ENCODE results near the gene AUTS2.

The AUTS2 gene

GRCh38 chr7:69892790-69893189 is 294.5 kb downstream of the AUTS2 start:
- H3K27me3 Mint-ChIP-seq, result no peaks in the 10 kb centered on the region
- H3K9me3 Mint-ChIP-seq, result no peaks in the 10 kb centered on the region
- no peaks in the 10 kb centered on the region for H3K36me3 Mint-ChIP-seq (ENCODE audit: insufficient read depth)
- no peaks in the 10 kb centered on the region for H3K4me1 Mint-ChIP-seq
- DNase-seq (ENCODE audit: low spot score in 2 of 2) (no peak), ATAC-seq (replicated peaks; ENCODE audit: extremely low read depth, poor library complexity, severe bottlenecking) (no peak)
- no peak overlapping the region for H3K27ac Mint-ChIP-seq (ENCODE audit: low read depth)
- H3K4me3 Mint-ChIP-seq, result no peak overlapping the region

- Mint-ChIP-seq H3K4me3 (no peak overlapping the region), H3K4me1 (no peaks in the 10 kb centered on the region), H3K27me3 (no peaks in the 10 kb centered on the region), H3K27ac (ENCODE audit: low read depth) (no peak overlapping the region), H3K9me3 (no peaks in the 10 kb centered on the region), H3K36me3 (ENCODE audit: insufficient read depth) (peaks cover 1% of the 10 kb centered on the region)
- no peak for DNase-seq (ENCODE audit: low spot score in 2 of 2)
- ATAC-seq (replicated peaks; ENCODE audit: extremely low read depth, poor library complexity, severe bottlenecking), result no peak
Measured at GRCh38 chr7:69893906-69894305, 295.6 kb downstream of the AUTS2 start.

GRCh38 chr7:69895446-69895845 is 297.2 kb downstream of the AUTS2 start:
- no peak overlapping the region for H3K27ac Mint-ChIP-seq (ENCODE audit: low read depth)
- H3K9me3 Mint-ChIP-seq, result no peaks in the 10 kb centered on the region
- DNase-seq (ENCODE audit: low spot score in 2 of 2), result no peak
- no peaks in the 10 kb centered on the region for H3K27me3 Mint-ChIP-seq
- no peaks in the 10 kb centered on the region for H3K4me1 Mint-ChIP-seq
- H3K4me3 Mint-ChIP-seq, result no peak overlapping the region
- no peak for ATAC-seq (replicated peaks; ENCODE audit: extremely low read depth, poor library complexity, severe bottlenecking)
- H3K36me3 Mint-ChIP-seq (ENCODE audit: insufficient read depth), result peaks cover 1% of the 10 kb centered on the region

DNA sequence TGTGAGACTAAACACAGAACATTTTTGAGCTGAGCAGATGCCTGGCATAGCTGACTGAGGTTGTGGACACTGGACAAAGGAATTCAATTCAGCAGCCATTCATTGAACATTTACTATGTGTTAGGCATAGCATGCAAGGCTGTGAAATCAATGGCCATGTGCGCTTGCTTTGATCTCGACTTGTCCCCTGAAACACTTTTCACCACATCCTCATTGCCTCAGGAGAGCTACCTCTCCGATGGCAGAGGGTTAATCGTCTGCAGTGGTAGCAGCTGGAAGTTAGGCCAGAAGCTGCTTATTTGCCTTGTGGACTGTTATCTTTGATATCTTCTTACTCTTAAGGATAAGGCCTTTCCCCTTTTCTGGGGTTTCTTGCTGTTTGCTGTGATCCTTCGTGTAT is 297.8 kb downstream of the AUTS2 start:
- no peaks in the 10 kb centered on the region for H3K27me3 Mint-ChIP-seq
- no peak overlapping the region for H3K27ac Mint-ChIP-seq (ENCODE audit: low read depth)
- H3K4me1 Mint-ChIP-seq, result no peaks in the 10 kb centered on the region
- DNase-seq (ENCODE audit: low spot score in 2 of 2) (no peak), ATAC-seq (replicated peaks; ENCODE audit: extremely low read depth, poor library complexity, severe bottlenecking) (no peak)
- no peak overlapping the region for H3K4me3 Mint-ChIP-seq
- peaks cover 1% of the 10 kb centered on the region for H3K36me3 Mint-ChIP-seq (ENCODE audit: insufficient read depth)
- H3K9me3 Mint-ChIP-seq, result no peaks in the 10 kb centered on the region

DNA sequence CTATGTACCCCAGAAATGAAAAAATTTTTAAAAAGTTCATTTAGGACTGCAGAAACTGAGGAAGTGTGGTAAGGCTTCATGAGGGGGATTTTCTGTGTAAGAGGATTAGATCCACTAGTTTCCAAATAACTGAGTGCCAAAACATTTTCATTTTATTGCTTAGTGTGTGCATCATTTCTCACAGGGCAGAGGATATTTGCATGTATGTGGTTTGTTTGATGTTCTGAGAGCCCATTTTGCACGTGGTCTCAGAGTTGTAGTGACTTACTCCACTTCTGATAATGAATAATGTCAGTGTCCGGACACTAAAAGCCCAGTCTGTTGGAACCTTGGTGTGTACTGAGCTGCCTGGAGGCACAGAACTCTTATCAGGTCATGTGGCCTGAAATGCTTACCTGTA is 299.9 kb downstream of the AUTS2 start:
- no peak for ATAC-seq (replicated peaks; ENCODE audit: extremely low read depth, poor library complexity, severe bottlenecking)
- no peaks in the 10 kb centered on the region for H3K27me3 Mint-ChIP-seq
- no peak overlapping the region for H3K27ac Mint-ChIP-seq (ENCODE audit: low read depth)
- no peak overlapping the region for H3K4me3 Mint-ChIP-seq
- no peak for DNase-seq (ENCODE audit: low spot score in 2 of 2)
- no peaks in the 10 kb centered on the region for H3K4me1 Mint-ChIP-seq
- no peaks in the 10 kb centered on the region for H3K9me3 Mint-ChIP-seq
- H3K36me3 Mint-ChIP-seq (ENCODE audit: insufficient read depth), result peaks cover 1% of the 10 kb centered on the region

GRCh38 chr7:69903410-69903809 is 305.1 kb downstream of the AUTS2 start:
- H3K4me3 Mint-ChIP-seq, result no peak overlapping the region
- no peak overlapping the region for H3K27ac Mint-ChIP-seq (ENCODE audit: low read depth)
- H3K27me3 Mint-ChIP-seq, result no peaks in the 10 kb centered on the region
- H3K36me3 Mint-ChIP-seq (ENCODE audit: insufficient read depth), result peaks cover 1% of the 10 kb centered on the region
- no peaks in the 10 kb centered on the region for H3K9me3 Mint-ChIP-seq
- ATAC-seq (replicated peaks; ENCODE audit: extremely low read depth, poor library complexity, severe bottlenecking), result no peak
- peaks cover 9% of the 10 kb centered on the region for H3K4me1 Mint-ChIP-seq
- DNase-seq (ENCODE audit: low spot score in 2 of 2), result no peak

- Mint-ChIP-seq H3K9me3 (no peaks in the 10 kb centered on the region), H3K27me3 (no peaks in the 10 kb centered on the region), H3K4me1 (peaks cover 9% of the 10 kb centered on the region), H3K27ac (ENCODE audit: low read depth) (no peak overlapping the region), H3K36me3 (ENCODE audit: insufficient read depth) (no peaks in the 10 kb centered on the region), H3K4me3 (no peak overlapping the region)
- no peak for ATAC-seq (replicated peaks; ENCODE audit: extremely low read depth, poor library complexity, severe bottlenecking)
- DNase-seq (ENCODE audit: low spot score in 2 of 2), result no peak
Measured at GRCh38 chr7:69906283-69906995, 308.2 kb downstream of the AUTS2 start.

DNA sequence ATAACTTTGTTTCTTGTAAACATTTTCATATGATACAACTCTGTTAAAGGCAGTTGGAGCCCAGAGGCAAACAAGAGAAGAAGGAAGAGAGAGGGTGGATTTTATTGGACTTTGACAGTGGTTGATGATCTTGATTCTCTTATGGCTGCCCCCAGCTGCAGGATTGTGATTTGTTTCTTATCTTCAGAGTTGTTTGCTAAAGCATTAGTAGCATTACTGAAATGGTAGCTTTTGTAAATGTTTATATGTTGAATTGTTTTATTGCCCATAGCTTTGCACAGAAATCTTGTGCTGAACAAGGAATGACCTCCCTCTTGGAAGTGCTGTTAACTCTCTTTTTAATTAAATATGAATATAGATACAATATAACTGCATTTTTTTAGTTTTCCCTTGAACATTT is 309.4 kb downstream of the AUTS2 start:
- ATAC-seq (replicated peaks; ENCODE audit: extremely low read depth, poor library complexity, severe bottlenecking), result no peak
- Mint-ChIP-seq H3K27me3 (no peaks in the 10 kb centered on the region), H3K27ac (ENCODE audit: low read depth) (no peak overlapping the region), H3K36me3 (ENCODE audit: insufficient read depth) (no peaks in the 10 kb centered on the region), H3K4me1 (peaks cover 9% of the 10 kb centered on the region), H3K4me3 (no peak overlapping the region), H3K9me3 (no peaks in the 10 kb centered on the region)
- DNase-seq (ENCODE audit: low spot score in 2 of 2), result no peak

DNA sequence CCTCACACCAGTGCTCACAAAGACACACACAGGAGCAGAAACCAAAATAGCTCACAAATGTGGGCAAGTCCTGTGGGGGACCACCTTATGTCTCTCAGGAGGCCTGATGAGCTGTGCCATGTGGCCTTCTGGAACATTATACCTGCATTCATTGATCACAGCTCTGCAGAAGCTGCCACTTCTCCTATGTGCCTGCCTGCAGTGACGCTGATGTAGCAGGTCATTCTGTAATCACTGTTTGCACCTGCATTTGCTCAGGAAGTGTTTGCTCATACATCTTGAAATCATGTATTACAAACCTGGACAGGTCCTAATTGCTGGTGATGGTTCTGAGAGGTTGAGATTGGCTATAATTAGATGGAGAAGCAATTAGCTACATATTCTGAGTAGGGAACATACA is 310.2 kb downstream of the AUTS2 start:
- Mint-ChIP-seq H3K27me3 (no peaks in the 10 kb centered on the region), H3K4me3 (no peak overlapping the region), H3K36me3 (ENCODE audit: insufficient read depth) (no peaks in the 10 kb centered on the region)

GRCh38 chr7:69910150-69910549 is 311.9 kb downstream of the AUTS2 start:
- ATAC-seq (replicated peaks; ENCODE audit: extremely low read depth, poor library complexity, severe bottlenecking), result no peak
- Mint-ChIP-seq H3K36me3 (ENCODE audit: insufficient read depth) (no peaks in the 10 kb centered on the region), H3K27ac (ENCODE audit: low read depth) (no peak overlapping the region), H3K4me3 (no peak overlapping the region), H3K4me1 (peaks cover 9% of the 10 kb centered on the region), H3K9me3 (no peaks in the 10 kb centered on the region), H3K27me3 (no peaks in the 10 kb centered on the region)
- no peak for DNase-seq (ENCODE audit: low spot score in 2 of 2)

More for the DNA sequence above, 310.2 kb downstream of the AUTS2 start:
- ATAC-seq (replicated peaks; ENCODE audit: extremely low read depth, poor library complexity, severe bottlenecking) (no peak), DNase-seq (ENCODE audit: low spot score in 2 of 2) (no peak)
- H3K4me1 Mint-ChIP-seq, result peaks cover 9% of the 10 kb centered on the region
- H3K27ac Mint-ChIP-seq (ENCODE audit: low read depth), result no peak overlapping the region
- no peaks in the 10 kb centered on the region for H3K9me3 Mint-ChIP-seq

GRCh38 chr7:69911337-69911736 is 313.1 kb downstream of the AUTS2 start:
- H3K9me3 Mint-ChIP-seq, result no peaks in the 10 kb centered on the region
- DNase-seq (ENCODE audit: low spot score in 2 of 2) (no peak), ATAC-seq (replicated peaks; ENCODE audit: extremely low read depth, poor library complexity, severe bottlenecking) (no peak)
- no peak overlapping the region for H3K27ac Mint-ChIP-seq (ENCODE audit: low read depth)
- H3K27me3 Mint-ChIP-seq, result no peaks in the 10 kb centered on the region
- H3K36me3 Mint-ChIP-seq (ENCODE audit: insufficient read depth), result no peaks in the 10 kb centered on the region
- H3K4me1 Mint-ChIP-seq, result peaks cover 5% of the 10 kb centered on the region
- no peak overlapping the region for H3K4me3 Mint-ChIP-seq

GRCh38 chr7:69912141-69912540 is 313.9 kb downstream of the AUTS2 start:
- Mint-ChIP-seq H3K4me1 (no peaks in the 10 kb centered on the region), H3K27ac (ENCODE audit: low read depth) (no peak overlapping the region), H3K36me3 (ENCODE audit: insufficient read depth) (no peaks in the 10 kb centered on the region), H3K9me3 (no peaks in the 10 kb centered on the region), H3K4me3 (no peak overlapping the region), H3K27me3 (no peaks in the 10 kb centered on the region)
- ATAC-seq (replicated peaks; ENCODE audit: extremely low read depth, poor library complexity, severe bottlenecking), result no peak
- no peak for DNase-seq (ENCODE audit: low spot score in 2 of 2)

DNA sequence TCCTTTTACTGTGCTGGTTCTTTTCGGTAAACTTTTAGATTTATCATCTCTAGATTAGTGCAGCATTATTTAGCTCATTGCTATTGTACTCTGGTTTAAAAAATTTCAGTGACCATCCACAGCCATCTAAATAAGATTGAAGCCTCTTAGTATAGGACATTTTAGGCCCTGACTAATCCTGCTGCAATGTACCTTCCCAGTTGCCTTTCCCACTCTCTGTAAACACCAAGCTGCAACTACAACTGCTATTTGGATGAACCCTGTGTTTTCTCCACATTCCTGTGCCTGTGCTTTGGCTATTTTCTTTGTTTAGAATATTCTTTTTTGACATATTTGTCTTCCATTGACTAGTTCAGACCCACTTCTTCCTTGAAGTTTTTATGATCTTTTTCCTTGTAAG is 314.6 kb downstream of the AUTS2 start:
- no peaks in the 10 kb centered on the region for H3K4me1 Mint-ChIP-seq
- H3K27ac Mint-ChIP-seq (ENCODE audit: low read depth), result no peak overlapping the region
- no peaks in the 10 kb centered on the region for H3K36me3 Mint-ChIP-seq (ENCODE audit: insufficient read depth)
- no peaks in the 10 kb centered on the region for H3K27me3 Mint-ChIP-seq
- DNase-seq (ENCODE audit: low spot score in 2 of 2) (no peak), ATAC-seq (replicated peaks; ENCODE audit: extremely low read depth, poor library complexity, severe bottlenecking) (no peak)
- no peaks in the 10 kb centered on the region for H3K9me3 Mint-ChIP-seq
- no peak overlapping the region for H3K4me3 Mint-ChIP-seq
